ENCODE measurements around the gene CCDC102A.

The CCDC102A gene

DNA sequence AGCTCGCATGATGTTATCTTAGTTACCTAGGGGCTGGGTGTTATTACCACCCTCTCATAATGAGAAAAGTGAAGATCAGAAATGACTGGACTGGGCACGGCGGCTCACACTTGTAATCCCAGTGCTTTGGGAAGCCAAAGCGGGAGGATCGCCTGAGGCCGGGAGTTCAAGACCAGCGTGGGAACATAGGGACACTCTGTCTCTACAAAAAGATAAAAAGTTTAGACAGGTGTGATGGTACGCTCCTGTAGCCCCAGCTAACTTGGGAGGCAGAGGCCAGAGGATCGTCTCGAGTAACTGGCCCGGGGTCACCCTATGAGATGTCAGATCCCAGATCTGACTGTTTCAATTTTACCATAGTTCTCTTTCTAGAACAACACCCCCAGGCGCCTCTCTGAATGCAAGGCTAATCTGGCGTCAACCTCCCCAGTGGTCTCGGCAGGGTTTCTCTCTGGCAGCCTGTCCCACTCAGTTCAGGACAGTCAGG lies 1.9 kb upstream of the CCDC102A start:
- H3K27me3 ChIP-seq: no peaks in the 10 kb centered on the region
- peaks cover 92% of the 10 kb centered on the region for H3K4me1 ChIP-seq
- H3K9ac ChIP-seq: no peak overlapping the region
- H4K20me1 ChIP-seq: no peaks in the 10 kb centered on the region; the same call in 1 of the 2 replicates
- no peak overlapping the region for H3K4me3 ChIP-seq
- peak overlapping the region; percentile 98 for H3K4me2 ChIP-seq
- peak overlapping the region; percentile 95; the same call in 1 of the 2 replicates for H3K27ac ChIP-seq
- H3K9me3 ChIP-seq: no peaks in the 10 kb centered on the region
- H3K36me3 ChIP-seq: no peaks in the 10 kb centered on the region
- no peak for TF ChIP-seq Cebpa-rat (IDR thresholded peaks at IDR 0.05)

- H3K4me1 ChIP-seq: peaks cover 92% of the 10 kb centered on the region
- H3K27ac ChIP-seq: peak overlapping the region; percentile 95; the same call in 1 of the 2 replicates
- no peak overlapping the region for H3K9ac ChIP-seq
- peak overlapping the region; percentile 98 for H3K4me2 ChIP-seq
- H3K4me3 ChIP-seq: peak overlapping the region; percentile 74; the same call in 1 of the 2 replicates
- no peaks in the 10 kb centered on the region for H3K36me3 ChIP-seq
- H4K20me1 ChIP-seq: no peaks in the 10 kb centered on the region
- H3K27me3 ChIP-seq: no peaks in the 10 kb centered on the region
- H3K9me3 ChIP-seq: no peaks in the 10 kb centered on the region
- no peak for TF ChIP-seq Cebpa-rat (IDR thresholded peaks at IDR 0.05)
Observed at GRCh38 chr16:57537581-57538234, 1.3 kb upstream of the CCDC102A start.

GRCh38 chr16:57537194-57537505 lies 779 bp upstream of the CCDC102A start:
- Histone ChIP-seq H3K27me3 (no peaks in the 10 kb centered on the region), H3K9me3 (no peaks in the 10 kb centered on the region), H3K27ac (peak overlapping the region; percentile 95), H3K4me2 (peak overlapping the region; percentile 98), H4K20me1 (no peaks in the 10 kb centered on the region), H3K9ac (no peak overlapping the region), H3K4me3 (peak overlapping the region; percentile 74), H3K36me3 (no peaks in the 10 kb centered on the region), H3K4me1 (peaks cover 92% of the 10 kb centered on the region)
- TF ChIP-seq Cebpa-rat (IDR thresholded peaks at IDR 0.05): no peak

DNA sequence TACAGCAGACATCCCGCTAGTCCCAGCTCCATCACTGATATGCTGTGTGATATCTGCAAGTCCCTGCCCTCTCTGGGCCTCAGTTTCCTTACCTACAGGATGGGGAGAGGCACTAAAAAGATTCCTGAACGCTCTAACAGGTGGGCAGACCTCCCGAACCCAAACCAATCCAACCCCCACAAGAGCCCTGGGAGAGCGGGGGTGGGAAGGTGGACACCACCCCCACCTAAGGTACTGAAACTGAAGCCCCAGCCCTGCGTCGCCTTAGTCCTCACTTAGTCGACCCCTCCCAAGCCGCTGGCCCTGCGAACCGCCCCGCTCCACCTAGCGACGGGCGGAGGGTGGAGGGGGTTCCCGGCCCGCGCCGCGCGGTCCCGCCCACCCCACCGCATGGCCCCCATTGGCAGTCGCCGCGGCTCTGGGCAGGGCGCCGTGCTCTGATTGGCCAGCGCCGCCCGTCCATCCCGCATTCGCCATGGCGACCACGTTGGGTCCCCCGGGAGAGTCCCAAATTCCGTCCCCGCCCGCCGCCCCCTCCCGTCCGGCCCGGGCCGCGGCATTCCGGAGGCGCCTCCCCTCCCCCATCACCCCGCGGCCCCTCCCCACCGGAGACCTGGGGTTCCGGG lies 578 bp downstream of the CCDC102A start:
- peak overlapping the region; percentile 88 for H3K9ac ChIP-seq
- peak overlapping the region; percentile 98 for H3K4me2 ChIP-seq
- H3K27me3 ChIP-seq: no peaks in the 10 kb centered on the region
- no peaks in the 10 kb centered on the region for H4K20me1 ChIP-seq
- no peaks in the 10 kb centered on the region for H3K9me3 ChIP-seq
- H3K27ac ChIP-seq: peak overlapping the region; percentile 95
- TF ChIP-seq Cebpa-rat (IDR thresholded peaks at IDR 0.05): no peak
- peaks cover 92% of the 10 kb centered on the region for H3K4me1 ChIP-seq
- no peaks in the 10 kb centered on the region for H3K36me3 ChIP-seq
- H3K4me3 ChIP-seq: peak overlapping the region; percentile 74

DNA sequence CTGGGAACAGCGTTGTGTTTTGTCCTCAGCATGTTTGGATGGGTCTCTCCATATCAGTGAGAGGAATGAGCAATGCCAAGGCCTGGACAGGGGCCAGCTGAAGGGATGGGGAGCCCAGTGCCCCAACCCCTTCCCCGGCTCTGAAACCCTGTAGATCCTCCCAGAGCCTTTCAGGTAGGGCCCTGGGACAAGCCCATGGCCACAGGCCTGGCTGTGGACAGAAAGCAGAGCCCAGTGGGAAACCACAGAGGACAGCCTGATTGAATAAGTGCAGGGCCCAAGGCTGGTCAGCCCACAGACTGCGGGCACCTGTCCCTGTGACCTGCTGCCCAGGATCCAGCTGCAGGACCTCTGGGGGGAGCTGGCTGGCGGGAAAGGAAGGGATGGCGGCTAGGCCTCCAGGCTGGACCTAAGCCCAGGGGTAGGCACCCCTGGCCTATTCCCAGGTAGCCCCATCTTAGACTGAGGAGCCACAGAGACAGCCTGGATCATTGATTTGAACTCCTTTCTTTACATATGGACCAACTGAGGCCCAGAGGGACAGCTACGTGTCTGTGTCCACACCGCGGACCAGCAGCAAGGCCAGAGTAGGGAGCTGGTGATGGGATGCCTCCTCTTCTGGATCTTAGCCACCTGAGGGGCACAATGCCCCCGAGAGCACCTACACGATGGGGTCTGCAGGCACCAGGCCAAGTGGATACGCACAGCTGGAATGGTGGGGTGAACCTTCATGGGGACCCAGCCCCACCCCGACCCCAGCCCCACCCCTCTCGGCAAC lies 1.3 kb downstream of the CCDC102A start:
- Histone ChIP-seq H3K4me1 (peaks cover 92% of the 10 kb centered on the region), H3K9me3 (no peaks in the 10 kb centered on the region), H3K9ac (no peak overlapping the region; the same call in 1 of the 2 replicates), H3K36me3 (no peaks in the 10 kb centered on the region), H4K20me1 (no peaks in the 10 kb centered on the region), H3K27ac (peak overlapping the region; percentile 39), H3K27me3 (no peaks in the 10 kb centered on the region), H3K4me3 (peak overlapping the region; percentile 74), H3K4me2 (peak overlapping the region; percentile 83)
- no peak for TF ChIP-seq Cebpa-rat (IDR thresholded peaks at IDR 0.05)

DNA sequence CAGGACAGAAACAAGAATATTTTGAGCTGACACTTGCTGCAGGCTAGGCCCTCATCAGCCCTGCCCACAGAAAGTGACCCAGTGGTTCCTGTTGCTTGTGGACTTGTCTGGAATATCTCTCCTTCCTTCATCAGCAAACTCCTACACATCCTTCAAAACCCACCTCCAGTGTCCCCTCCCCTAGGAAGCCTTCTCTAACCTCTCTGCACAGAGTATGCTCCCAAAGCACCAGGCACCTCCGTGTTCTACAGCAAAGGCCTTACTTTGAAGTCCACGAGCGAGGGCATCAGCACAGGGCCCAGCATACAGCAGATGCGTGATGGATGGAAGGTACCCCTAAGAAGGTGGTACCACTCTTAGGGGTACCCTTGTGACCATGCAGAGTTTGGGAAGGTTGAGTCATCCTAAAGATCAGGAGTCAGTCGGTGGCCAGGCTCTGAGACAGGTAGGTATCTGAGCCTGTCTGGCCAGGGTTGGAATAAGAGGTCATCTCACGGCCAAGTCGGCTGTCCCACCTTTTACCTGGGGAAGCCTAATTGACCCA lies 2.0 kb downstream of the CCDC102A start:
- Histone ChIP-seq H3K36me3 (no peaks in the 10 kb centered on the region), H3K27ac (peak overlapping the region; percentile 77), H3K4me1 (peaks cover 92% of the 10 kb centered on the region), H3K9me3 (no peaks in the 10 kb centered on the region), H3K4me3 (peak overlapping the region; percentile 46; the same call in 1 of the 2 replicates), H3K27me3 (no peaks in the 10 kb centered on the region), H4K20me1 (no peaks in the 10 kb centered on the region), H3K4me2 (peak overlapping the region; percentile 83), H3K9ac (peak overlapping the region; percentile 59; the same call in 1 of the 2 replicates)
- no peak for TF ChIP-seq Cebpa-rat (IDR thresholded peaks at IDR 0.05)

GRCh38 chr16:57533431-57534336 lies 2.7 kb downstream of the CCDC102A start:
- no peak for TF ChIP-seq Cebpa-rat (IDR thresholded peaks at IDR 0.05)
- peak overlapping the region; percentile 59; the same call in 1 of the 2 replicates for H3K9ac ChIP-seq
- peaks cover 92% of the 10 kb centered on the region for H3K4me1 ChIP-seq
- H3K4me3 ChIP-seq: peak overlapping the region; percentile 46
- H3K9me3 ChIP-seq: no peaks in the 10 kb centered on the region
- peak overlapping the region; percentile 83 for H3K4me2 ChIP-seq
- peak overlapping the region; percentile 77 for H3K27ac ChIP-seq
- H3K36me3 ChIP-seq: peaks cover 3% of the 10 kb centered on the region; the same call in 1 of the 2 replicates
- no peaks in the 10 kb centered on the region for H3K27me3 ChIP-seq
- H4K20me1 ChIP-seq: no peaks in the 10 kb centered on the region

DNA sequence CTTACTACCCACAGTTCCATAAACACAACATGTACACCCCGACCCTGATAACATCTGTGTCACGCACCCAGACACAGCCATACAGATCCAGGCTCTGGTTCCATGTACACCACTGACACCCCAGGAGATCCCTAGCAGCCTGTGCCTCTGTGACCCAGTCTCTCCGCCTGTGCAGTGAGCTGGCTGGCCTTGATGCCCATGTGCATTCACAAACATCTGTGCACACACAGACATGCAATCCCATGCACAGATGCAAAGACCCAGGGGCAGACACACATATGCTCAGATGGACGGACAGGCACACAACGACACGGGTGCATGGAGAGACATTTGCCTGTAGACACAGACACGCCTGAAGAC lies 4.1 kb downstream of the CCDC102A start:
- Histone ChIP-seq H3K4me1 (peaks cover 79% of the 10 kb centered on the region), H3K27ac (peak overlapping the region; percentile 77), H3K4me2 (peak overlapping the region; percentile 83), H4K20me1 (no peaks in the 10 kb centered on the region), H3K9me3 (no peaks in the 10 kb centered on the region), H3K36me3 (peaks cover 13% of the 10 kb centered on the region; the same call in 1 of the 2 replicates), H3K27me3 (no peaks in the 10 kb centered on the region), H3K9ac (peak overlapping the region; percentile 59; the same call in 1 of the 2 replicates), H3K4me3 (no peak overlapping the region; the same call in 1 of the 2 replicates)
- no peak for TF ChIP-seq Cebpa-rat (IDR thresholded peaks at IDR 0.05)

Data from BLaER1 (cell line).